Measurements from ENCODE around the gene CCDC24.

DNA sequence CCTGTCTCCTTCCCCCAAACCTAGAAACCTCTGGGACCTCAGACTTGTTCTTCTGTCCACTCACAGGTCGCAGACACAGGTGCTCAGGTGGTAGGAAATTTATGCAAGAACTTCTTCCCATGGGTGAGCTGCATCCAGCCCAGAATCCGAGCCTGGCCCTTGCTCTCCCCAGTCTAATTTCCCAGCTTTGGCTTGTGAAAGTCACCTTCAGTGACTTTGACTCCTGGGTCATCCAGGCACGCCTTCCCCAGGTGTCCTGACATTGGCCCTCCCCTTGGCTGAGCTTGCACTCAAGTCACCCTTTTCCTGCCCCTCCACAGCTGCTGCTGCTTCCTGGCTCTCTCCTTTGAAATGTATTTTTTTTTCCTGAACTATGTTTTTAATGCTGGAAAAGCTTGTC, 38.0 kb upstream of the CCDC24 start:
- no peak for TF ChIP-seq HMG20A (CRISPR knock-in tag; IDR thresholded peaks at IDR 0.05; ENCODE audit: borderline replicate concordance)
- no peak for TF ChIP-seq RFX5 (IDR thresholded peaks at IDR 0.05; ENCODE audit: low read depth, low read length)
- TF ChIP-seq ZNF790 (CRISPR knock-in tag; IDR thresholded peaks at IDR 0.05; ENCODE audit: borderline replicate concordance): no peak
- TF ChIP-seq, protein P1, sequence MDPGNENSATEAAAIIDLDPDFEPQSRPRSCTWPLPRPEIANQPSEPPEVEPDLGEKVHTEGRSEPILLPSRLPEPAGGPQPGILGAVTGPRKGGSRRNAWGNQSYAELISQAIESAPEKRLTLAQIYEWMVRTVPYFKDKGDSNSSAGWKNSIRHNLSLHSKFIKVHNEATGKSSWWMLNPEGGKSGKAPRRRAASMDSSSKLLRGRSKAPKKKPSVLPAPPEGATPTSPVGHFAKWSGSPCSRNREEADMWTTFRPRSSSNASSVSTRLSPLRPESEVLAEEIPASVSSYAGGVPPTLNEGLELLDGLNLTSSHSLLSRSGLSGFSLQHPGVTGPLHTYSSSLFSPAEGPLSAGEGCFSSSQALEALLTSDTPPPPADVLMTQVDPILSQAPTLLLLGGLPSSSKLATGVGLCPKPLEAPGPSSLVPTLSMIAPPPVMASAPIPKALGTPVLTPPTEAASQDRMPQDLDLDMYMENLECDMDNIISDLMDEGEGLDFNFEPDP (CRISPR knock-in tag; conservative IDR thresholded peaks at IDR 0.05): no peak
- TF ChIP-seq ELF1 (CRISPR knock-in tag; IDR thresholded peaks at IDR 0.05): no peak
- no peak for TF ChIP-seq ZNF33B (CRISPR knock-in tag; IDR thresholded peaks at IDR 0.05)
- TF ChIP-seq ATRX (CRISPR knock-in tag; IDR thresholded peaks at IDR 0.05; ENCODE audit: borderline replicate concordance): no peak
- TF ChIP-seq, protein P2, sequence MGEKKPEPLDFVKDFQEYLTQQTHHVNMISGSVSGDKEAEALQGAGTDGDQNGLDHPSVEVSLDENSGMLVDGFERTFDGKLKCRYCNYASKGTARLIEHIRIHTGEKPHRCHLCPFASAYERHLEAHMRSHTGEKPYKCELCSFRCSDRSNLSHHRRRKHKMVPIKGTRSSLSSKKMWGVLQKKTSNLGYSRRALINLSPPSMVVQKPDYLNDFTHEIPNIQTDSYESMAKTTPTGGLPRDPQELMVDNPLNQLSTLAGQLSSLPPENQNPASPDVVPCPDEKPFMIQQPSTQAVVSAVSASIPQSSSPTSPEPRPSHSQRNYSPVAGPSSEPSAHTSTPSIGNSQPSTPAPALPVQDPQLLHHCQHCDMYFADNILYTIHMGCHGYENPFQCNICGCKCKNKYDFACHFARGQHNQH (CRISPR knock-in tag; IDR thresholded peaks at IDR 0.05): no peak

Data from HepG2 (cell line).